GM19324 (cell line): Measurements from ENCODE around the gene UXS1.
"Not testable (repeated sequence)": the region's sequence is repeated elsewhere in the genome, so short reads cannot be mapped to it uniquely, and the experiment has no call there.

Source experiments
- ATAC-seq: cut with Tn5 transposase; IDR thresholded peaks from one replicate; pipeline ENCODE4 v1.9.1; 2021; ENCODE audit warnings: mild to moderate bottlenecking, moderate library complexity; ENCODE audit not compliant: unreplicated experiment, low FRiP score

The UXS1 gene

GRCh38 chr2:106137731-106138521, 56.2 kb downstream of the UXS1 start:
- no peak for ATAC-seq

GRCh38 chr2:106131192-106131591, 62.9 kb downstream of the UXS1 start:
- ATAC-seq: not testable (repeated sequence)

GRCh38 chr2:106130251-106130998, 63.7 kb downstream of the UXS1 start:
- ATAC-seq: no peak

- ATAC-seq: no peak
Observed at GRCh38 chr2:106129592-106129991, 64.5 kb downstream of the UXS1 start.

GRCh38 chr2:106129150-106129549, 65.0 kb downstream of the UXS1 start:
- ATAC-seq: no peak

GRCh38 chr2:106127776-106128268, 66.3 kb downstream of the UXS1 start:
- ATAC-seq: no peak

GRCh38 chr2:106127282-106127771, 66.8 kb downstream of the UXS1 start:
- ATAC-seq: no peak

GRCh38 chr2:106126705-106127281, 67.3 kb downstream of the UXS1 start:
- no peak for ATAC-seq

- ATAC-seq: no peak
Observed at GRCh38 chr2:106126295-106126694, 67.8 kb downstream of the UXS1 start.

GRCh38 chr2:106124905-106125549, 69.1 kb downstream of the UXS1 start:
- ATAC-seq: no peak

- ATAC-seq: no peak
Observed at GRCh38 chr2:106124106-106124756, 69.9 kb downstream of the UXS1 start.

- ATAC-seq: no peak
Observed at GRCh38 chr2:106122157-106122556, 71.9 kb downstream of the UXS1 start.

GRCh38 chr2:106120432-106120831, 73.7 kb downstream of the UXS1 start:
- no peak for ATAC-seq

GRCh38 chr2:106119074-106119473, 75.0 kb downstream of the UXS1 start:
- ATAC-seq: no peak

GRCh38 chr2:106117882-106118684, 76.0 kb downstream of the UXS1 start:
- ATAC-seq: no peak

- ATAC-seq: no peak
Observed at GRCh38 chr2:106117347-106117746, 76.8 kb downstream of the UXS1 start.

GRCh38 chr2:106116248-106116647, 77.9 kb downstream of the UXS1 start:
- no peak for ATAC-seq

- ATAC-seq: no peak
Observed at GRCh38 chr2:106115665-106116064, 78.4 kb downstream of the UXS1 start.

- ATAC-seq: no peak
Observed at GRCh38 chr2:106115250-106115649, 78.9 kb downstream of the UXS1 start.
